Measurements from ENCODE around the gene SVOP.
A peak's percentile ranks its signal among the peaks of the same experiment; 100 is the strongest.

SVOP gene

DNA sequence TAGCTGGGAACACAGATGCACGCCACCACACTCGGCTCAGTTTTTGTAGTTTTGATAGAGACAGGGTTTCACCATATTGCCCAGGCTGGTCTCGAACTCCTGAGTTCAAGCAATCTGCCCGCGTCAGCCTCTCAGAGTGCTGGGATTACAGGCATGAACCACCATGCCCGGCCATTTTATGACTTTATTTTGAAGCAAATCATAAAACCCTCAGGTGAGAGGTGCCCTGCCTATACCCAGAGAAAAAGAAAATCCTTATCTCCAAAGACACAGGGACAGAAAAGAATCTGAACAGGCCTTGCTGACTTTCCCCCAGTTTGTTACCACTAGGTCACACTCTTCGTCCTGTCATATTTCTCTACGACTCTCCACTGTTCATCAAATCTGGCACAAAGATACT, 92.2 kb downstream of the SVOP start:
- DNase-seq = no peak

DNA sequence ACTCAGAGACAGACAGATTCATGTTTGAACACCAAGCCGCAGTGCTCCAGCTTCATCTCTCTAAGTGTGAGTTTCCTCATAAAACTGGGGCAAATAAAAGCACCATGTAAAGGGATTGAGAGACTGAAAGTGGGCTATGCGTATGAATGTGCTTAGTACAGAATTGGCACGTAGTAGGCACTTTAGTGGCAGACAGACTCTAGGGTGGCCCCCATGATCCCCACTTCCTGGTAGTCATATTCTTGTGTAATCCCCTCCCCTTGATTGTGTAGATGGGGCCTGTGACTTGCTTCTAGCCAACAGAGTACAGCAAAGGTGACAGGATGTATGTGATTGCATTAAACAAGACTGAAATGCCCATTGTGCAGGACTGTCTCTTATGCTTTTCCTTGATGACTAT, 98.0 kb downstream of the SVOP start:
- DNase-seq = no peak

DNA sequence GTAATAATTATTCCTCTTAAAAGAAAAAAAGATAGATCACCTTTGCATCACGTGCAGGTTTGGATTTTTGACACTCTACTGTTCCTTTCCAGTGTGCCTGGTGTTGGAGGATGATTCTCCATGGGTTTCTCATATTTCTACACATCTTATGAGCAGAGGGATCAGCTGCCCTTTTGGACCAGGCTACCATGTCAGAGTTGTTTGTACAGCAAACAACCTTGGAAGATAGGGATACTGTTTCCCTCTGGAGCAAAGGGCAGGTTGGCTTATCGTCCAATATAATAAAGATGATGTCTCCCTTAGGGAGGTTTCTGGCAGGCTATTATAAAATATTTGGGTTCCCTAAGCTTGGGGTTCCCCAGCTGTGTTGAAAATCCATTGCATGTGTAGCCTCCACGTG, 98.9 kb downstream of the SVOP start:
- DNase-seq = no peak

DNA sequence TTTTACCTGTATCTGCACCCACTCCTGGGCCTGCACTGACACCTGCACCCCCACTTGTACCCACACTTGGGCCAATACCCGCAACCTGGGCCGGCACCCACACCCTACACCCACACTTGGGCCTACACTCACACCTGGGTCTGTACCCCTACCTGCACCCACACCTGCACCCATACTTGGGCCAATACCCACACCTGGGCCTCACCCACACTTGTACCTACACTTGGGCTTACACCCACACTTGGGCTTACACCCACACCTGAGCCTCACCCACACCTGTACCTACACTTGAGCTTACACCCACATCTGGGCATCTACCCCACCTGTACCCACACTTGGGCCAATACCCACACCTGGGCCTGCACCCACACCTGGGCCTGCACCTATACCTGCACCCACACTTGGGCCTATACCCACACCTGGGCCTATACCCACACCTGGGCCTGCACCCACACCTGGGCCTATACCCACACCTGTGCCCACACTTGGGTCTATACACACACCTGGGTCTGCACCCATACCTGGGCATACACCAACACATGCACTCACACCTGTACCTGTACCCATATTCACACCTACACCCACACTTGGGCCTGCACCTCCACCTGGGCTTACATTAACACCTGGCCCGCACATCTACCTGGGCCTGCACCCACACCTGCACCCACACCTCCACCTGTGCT, 101.8 kb downstream of the SVOP start:
- no peak for DNase-seq

DNA sequence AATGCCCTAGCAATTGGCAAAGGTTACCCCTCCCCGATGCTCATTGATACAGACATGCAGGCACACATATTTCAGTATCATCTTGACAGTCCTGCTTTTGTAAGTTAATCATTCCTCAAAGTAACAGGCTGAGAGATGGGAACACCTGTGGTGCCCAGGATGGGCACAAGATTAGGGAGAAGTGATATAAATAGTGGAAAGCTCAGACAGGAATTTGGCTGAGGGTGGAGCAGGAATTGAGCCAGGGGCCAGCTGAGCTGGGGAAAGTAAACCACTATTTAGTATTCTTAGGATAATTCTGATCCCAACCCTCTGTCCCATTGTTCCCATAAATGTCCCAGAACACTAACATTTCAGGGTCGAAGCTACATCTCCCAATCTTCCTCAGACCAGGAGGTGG, 102.7 kb downstream of the SVOP start:
- DNase-seq = no peak

DNA sequence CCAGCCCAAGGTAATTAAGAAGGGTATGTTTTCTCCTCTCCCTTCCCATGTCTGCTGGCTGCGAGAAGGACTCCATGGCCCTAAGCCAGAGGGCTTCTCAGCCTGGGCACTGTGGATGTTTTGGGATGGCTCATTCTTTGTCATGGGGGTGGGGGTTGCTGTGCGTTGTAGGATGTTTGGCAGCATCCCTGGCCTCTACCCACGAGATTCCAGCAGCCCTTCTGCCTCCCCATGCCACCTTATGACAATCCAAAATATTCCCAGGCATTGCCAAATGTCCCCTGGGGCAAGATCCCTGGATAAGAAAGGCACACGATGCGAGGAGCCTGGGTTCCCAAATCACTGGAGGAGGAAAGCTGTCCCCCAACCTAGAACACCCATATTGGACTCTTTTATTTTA, 104.5 kb downstream of the SVOP start:
- no peak for DNase-seq

DNA sequence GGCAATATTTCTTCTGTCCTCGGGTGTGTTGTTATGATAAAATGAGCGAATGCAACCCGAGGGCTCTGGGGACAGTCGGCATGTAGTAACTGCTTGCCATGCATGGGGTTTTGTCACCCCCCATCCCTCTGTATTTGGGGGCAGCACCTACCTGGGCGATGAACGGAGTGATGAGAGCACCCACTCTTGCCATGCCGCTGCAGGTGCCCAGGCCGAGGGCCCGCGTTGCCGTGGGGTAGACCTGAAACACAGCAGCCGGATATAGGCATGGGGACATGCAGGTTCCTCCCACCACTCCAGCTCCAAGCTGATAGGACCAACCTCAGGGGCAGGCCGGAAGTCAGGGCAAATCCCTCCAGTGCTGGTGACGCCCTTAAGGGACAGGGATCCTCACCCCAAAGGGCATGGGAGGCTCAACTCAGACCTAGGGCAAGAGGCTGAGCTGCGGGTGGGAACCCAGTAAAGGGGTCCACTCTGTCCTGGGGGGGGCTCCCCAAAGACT, 105.2 kb downstream of the SVOP start:
- DNase-seq = no peak

DNA sequence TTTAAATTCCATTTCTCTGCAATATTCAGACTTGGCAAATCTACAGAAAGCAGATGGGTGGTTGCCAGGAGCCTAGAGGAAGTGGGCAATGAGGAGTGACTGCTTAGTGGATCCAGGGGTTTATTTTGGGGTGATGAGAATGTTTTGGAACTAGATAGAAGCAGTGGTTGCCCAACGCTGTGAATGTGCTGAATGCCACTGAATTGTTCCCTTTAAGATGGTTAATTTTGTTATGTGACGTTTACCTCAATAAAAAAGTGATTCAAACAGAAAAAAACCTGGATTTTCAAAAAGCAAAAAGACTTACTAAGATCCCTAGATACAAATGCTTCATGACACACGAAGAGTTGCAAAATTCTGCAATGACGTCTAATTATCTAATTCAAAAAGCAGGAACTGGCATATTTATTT, 106.7 kb downstream of the SVOP start:
- DNase-seq = peak; percentile 6

DNA sequence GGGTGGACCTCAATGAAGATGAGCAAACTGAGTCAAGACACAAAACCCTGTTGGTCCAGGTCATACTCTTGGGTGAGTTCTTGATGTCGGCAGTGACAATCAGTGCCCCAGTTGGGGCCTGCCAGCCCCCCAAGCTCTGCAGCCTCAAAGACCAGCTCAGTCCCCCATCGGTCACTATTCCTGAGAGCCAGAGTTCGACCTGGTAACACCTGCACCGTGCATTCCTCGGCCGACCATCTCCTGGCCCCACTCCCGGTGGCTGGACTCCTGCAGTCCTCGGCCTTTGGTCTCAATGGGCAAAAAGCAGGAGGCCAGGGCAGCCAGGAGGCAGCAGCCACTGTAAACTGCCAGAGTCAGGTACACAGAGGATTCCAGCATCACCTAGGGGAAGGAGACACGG, 108.5 kb downstream of the SVOP start:
- no peak for DNase-seq

DNA sequence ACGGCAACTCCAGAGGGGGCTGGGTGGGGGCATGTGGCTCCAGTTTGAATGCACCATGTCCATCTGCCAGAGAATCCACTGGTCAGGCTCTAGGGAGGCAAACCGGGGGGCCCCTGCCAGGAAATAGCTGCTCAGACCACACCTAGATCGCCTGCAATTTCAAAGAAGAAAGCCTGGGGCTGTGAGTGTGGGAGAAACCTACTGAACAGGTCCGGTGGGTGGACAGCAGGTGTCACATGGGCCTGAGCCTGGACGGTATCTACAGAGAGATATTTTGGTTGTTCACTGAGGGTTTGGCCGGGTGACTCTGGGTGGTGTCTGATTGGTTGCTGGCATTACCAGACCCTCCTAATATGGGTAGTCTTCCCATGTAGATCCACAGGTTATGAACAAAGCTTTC, 109.0 kb downstream of the SVOP start:
- no peak for DNase-seq

DNA sequence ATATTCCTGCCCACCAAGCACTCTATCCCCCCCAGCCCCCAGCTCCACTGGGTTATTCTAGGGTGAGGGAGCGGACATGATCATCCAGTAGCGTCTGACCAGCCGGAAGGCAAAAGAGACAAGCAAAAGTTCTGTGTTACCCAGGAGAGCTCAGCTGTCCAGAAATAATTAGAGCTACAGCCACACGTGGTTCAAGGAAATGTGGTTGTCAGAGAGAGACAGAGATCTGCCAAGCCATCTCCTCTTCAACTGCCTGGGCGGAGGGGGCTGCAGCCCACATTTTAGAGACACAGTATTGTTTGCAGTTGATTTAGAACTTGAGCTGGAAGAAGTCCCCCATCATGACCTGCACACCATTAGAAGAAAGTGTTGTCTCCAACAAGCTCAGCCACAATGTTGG, 110.5 kb downstream of the SVOP start:
- DNase-seq = no peak

DNA sequence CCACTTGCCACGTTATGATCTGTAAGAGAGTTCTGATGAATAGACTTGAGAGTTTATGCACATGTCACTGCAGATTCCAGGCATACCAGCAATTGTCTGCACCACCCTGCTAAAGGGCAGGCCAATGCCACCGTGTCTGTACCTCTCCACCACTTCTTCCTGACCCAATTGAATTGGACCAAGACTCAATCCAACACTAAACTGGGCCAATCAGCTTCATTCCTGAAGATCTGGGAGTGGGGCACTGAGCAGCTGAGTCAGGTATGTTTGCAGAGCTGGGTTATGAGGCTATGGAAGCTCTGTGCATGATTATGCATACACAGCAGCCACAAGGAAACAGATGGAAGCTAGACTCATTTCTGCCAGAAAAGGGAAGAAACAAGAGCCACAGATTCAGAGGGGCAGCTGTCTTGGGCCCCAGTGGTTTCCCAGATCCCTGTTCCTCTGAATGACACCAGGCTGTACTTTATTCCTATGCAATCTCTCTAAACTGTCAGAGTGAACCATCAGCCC, 113.0 kb downstream of the SVOP start:
- no peak for DNase-seq

DNA sequence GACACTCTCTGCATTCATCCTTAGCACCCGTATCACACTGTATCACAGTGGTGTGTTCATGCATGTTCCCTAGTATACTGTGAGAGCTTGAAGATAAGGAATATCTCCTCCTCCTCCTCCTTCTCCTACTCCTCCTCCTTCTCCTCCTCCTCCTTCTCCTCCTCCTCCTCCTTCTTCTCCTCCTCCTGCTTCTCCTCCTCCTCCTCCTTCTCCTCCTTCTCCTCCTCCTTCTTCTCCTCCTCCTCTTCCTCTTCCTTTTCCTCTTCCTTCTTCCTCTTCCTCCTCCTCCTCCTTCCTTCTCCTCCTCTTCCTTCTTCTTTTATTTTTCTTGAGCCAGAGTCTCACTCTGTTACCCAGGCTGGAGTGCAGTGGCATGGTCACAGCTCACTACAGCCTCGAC, 113.9 kb downstream of the SVOP start:
- DNase-seq = no peak

DNA sequence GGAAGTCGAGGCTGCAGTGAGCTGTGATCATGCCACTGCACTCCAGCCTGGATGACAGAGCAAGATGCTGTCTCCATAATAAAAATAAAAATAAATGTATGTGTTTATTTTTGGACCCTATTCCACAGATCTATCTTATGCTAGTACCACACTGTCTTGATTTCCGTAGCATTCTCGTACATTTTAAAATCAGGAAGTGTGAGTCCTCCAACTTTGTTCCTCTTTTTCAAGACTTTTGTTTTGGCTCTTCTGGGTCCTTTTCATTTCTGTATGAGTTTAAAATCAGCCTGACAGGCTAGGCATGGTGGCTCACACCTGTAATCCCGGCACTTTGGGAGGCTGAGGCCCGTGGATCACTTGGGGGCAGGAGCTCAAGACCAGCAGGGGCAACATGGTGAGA, 115.1 kb downstream of the SVOP start:
- no peak for DNase-seq

DNA sequence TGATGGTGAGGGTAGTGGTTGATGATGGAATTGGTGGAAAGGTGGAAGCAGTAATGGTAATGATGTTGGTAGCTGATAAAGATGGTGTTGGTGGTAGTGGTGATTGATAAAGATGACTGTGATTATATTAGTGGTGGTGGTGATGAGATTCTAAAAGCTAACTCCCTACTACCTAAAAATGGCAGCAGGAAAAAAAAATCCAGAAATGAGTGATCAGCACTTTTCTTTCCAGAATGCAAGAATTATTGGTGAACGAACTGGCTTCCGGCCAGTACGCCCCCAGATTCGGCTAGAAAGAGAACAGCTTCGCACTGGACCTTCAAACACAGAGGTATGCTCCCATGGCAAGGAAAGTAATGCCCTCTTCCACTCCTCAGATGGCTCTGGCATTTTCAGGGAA, 121.7 kb downstream of the SVOP start:
- no peak for DNase-seq

DNA sequence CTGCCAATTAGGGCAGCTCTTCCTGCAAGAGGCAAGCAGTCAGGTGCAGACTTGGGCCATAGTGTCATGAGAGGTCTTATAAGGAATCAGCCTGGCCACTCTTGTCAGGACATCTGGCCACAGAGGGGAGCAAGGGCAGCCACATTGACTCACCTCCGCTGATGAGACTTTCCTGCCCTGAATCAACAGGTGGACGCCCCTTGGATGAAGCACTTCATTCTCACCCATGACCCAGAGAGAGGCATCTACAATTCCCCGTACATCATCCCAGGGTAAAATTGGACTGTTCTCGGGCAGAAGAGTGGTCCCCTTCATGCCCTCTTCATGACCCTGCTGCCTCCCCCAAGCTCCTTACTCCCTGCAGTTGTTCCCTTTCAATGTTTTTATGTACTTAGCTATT, 124.1 kb downstream of the SVOP start:
- no peak for DNase-seq

DNA sequence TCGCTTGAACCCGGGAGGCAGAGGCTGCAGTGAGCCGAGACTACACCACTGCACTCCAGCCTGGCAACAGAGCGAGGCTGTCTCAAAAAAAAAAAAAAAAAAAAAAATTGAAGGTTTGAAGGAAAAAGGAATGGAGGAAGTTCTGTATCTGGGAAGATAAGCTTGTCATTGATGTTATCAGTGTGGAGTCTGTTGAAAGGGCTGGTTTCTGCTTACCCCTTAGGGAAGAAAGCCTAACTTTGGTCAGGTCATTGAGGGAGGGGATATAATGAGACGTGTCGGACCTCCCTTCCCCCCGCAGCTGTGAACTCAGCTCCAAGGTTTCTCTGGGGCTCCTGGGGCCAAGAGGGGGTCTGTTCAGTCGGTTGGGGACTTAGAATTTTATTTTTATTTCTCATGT, 124.5 kb downstream of the SVOP start:
- DNase-seq = no peak

DNA sequence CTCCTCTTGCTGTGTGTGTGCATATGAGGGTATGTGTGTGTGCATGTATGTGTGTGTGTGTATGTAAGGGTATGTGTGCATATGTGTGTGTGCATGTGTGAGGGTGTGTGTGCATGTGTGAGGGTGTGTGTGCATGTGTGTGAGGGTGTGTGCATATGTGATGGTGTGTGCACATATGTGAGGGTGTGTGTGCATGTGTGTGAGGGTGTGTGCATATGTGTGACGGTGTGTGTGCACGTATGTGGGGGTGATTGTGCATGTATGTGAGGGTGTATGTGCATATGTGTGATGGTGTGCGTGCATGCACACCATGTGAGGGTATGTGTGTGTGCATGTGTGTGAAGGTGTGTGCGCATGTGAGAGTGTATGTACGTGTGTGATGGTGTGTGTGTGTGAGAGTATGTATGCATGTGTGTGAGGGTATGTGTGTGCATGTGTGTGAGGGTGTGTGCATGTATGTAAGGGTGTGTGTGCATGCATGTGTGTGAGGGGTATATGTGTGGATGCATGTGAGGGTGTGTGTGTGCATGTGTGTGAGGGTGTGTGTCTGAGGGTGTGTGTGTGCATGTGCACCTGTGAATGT, 125.6 kb downstream of the SVOP start:
- DNase-seq = no peak

DNA sequence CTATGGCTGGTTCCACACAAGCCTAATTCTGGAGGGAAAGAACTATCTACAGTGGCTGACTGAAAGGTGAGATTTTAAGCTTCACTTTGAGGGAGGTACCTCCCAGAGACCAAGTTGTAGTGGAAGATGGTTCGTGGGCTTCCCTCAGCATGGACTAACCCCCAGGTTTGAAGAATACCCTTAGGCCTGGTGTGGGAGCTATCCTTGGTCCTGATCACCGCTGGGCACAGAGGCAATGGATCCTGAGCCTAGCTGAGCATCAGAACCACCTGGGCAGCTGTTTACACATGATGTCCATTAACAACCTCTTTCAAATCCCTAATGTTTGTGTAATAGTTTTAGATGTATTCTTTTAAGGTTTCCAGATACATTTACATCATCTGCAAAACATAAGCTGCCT, 130.7 kb downstream of the SVOP start:
- DNase-seq = no peak

DNA sequence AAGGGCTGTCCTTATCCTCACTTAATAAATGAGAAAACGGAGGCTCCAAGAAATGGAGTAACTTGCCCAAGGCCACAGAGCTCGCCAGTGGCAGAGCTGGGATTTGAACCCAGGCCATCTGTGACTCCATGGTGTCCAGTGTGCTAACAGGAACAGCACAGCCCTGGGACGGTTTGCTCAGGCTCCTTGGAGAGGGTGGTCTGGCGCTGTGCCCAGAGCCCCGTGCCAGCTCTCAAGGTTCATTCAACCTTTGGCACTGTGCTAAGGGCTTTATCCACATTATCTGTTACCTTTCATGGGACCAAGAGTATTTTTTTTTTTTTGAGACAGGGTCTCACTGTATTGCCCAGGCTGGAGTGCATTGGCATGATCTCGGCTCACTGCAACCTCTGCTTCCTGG, 132.8 kb downstream of the SVOP start:
- no peak for DNase-seq

DNA sequence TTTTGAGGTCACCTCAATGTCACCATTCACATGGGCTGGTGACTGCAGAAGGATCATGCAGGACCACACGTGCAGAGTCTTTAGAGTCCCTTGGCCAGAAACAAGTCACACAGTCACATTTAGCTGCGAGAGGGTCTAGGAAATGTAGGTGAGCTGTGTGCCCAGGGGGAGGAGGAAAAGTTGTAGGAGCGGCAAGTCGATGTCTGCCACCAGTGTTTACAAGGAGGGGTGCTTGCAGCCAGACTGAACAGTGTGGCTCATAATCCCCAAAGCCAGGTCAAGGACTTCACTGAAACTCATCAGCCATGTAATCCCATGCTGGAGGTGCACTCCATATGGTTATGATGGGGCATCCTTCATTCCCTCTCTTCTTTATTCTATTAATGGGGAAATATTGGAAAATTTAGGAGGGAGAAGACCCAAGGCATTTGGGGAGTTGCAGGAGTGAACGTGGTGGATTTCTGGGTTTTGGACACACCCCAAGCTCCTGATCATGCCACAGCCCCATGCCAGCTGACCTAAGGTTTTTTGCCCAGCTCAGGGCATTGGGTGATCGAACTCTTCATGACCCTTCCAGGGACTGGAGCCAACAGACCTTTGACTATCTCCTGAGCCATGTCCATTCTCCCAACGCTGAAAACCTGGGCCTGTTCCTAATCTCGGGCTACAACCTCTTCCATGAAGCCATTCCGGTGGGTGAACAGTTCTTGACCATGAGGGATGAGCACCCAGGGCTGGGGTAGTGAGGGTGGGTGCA, 133.8 kb downstream of the SVOP start:
- DNase-seq = no peak

DNA sequence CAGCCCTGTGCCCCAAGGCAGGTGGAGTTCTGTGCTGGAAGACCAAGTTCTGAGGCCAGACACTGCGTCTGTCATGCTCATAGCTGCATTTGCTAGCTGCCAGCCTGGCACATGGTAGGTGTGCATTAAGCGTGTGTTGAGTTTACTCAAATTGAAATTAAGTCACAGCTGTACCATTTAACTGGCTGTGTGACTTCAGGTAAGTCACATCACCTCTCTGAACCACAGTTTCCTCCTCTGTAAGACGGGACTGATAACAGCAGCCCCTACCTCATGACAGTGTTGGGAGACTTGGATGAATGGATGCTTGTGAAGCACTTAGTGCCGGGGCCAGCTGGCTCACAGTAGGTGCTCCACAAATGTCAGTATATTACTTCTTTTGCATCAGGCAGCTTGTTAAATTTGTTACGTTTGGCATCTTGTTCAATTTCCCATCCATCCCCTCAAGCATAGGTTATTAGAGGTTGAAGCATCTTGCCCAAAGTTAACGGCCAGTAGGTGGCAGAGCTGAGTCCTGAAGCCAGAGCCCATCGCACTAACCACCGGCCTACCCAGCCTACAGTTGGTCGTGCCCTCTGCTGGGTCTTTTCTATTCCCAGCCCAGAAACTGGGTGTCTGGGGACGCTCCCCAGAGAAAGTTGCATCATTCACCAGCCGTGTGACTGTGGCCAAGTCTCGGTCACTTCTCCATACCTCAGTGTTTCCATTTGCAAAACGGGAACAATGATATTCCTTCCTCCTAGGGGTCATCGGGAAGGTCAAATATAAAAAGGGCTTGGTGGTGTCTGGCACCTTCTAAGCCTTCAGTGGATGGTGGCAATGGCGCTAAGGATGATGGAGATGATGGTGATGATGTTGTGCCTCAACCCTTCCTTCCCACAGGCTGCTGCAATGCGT, 136.5 kb downstream of the SVOP start:
- peak; percentile 3 for DNase-seq

DNA sequence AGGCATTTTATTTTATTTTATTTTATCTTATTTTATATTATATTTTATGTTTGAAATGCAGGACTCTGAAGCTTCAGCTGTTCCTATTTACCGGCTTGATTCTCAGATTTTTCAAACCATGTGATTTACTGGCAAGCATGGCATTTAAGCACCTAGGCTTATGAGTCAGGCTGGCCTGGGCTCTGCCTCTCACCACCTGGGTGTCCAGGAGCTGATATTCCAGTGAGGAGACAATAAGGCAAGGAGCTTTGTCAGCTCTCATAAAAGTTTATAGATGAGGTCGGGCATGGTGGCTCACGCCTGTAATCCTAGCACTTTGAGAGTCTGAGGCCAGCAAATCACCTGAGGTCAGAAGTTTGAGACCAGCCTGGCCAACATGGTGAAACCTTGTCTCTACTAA, 138.9 kb downstream of the SVOP start:
- no peak for DNase-seq

All from fibroblast of skin of right quadriceps (primary cell).